HG02610 (cell line): ENCODE results near the gene OR11H1.
"Not testable (repeated sequence)": the region's sequence is repeated elsewhere in the genome, so short reads cannot be mapped to it uniquely, and the experiment has no call there.

Experiments
- ATAC-seq: cut with Tn5 transposase; IDR thresholded peaks from one replicate; pipeline ENCODE4 v1.9.1; 2021; ENCODE audit warnings: mild to moderate bottlenecking, moderate library complexity; ENCODE audit not compliant: unreplicated experiment

The OR11H1 gene

GRCh38 chr22:15527892-15528291, at the start of gene OR11H1:
Gene OR11H1, plus strand, starts transcription at chr22:15528192. Its CDS starts 0 bp downstream, at chr22:15528192.
- not testable (repeated sequence) for ATAC-seq

- not testable (repeated sequence) for ATAC-seq
These were observed 18.0 kb upstream of the OR11H1 start for GRCh38 chr22:15509967-15510366.

GRCh38 chr22:15515896-15516295, 12.1 kb upstream of the OR11H1 start:
- ATAC-seq, result not testable (repeated sequence)

- ATAC-seq, result not testable (repeated sequence)
These were observed 25.8 kb downstream of the OR11H1 start for GRCh38 chr22:15553767-15554166.

GRCh38 chr22:15563461-15563860, 35.5 kb downstream of the OR11H1 start:
- ATAC-seq, result not testable (repeated sequence)

- ATAC-seq, result not testable (repeated sequence)
These were observed 37.1 kb downstream of the OR11H1 start for GRCh38 chr22:15565063-15565462.
